ENCODE data around the gene FRMPD2.

DNA sequence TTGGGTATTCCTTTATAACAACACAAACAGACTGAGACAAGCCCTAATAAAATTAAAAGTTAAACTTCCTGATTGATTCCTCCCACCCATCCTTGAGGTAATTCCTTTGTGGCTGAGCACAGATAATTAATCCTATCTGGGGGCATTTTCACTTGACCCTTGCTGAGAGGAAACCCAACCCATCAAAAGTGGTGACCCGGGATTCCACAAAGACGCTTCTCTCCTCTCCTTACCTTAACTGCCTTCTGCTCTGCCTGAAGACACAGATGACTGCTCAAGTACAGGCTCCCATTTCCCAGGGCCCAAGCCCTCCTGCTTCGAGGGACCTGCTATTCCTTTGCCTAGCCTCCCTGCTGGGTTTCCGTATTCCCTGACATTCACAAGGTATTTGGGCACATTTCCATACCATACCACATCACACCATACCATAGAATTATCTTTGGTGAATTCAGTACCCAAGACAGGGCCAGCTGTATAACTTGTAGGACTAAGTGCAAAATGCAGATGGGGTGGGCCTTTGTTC lies 22.1 kb upstream of the FRMPD2 start:
- TF ChIP-seq SMAD3 (CRISPR knock-in tag; IDR thresholded peaks at IDR 0.05; ENCODE audit: borderline replicate concordance) (no peak), SP1 (CRISPR knock-in tag; conservative IDR thresholded peaks at IDR 0.05) (no peak), NR1H2 (CRISPR knock-in tag; IDR thresholded peaks at IDR 0.05) (no peak)
- TF ChIP-seq, protein P1, sequence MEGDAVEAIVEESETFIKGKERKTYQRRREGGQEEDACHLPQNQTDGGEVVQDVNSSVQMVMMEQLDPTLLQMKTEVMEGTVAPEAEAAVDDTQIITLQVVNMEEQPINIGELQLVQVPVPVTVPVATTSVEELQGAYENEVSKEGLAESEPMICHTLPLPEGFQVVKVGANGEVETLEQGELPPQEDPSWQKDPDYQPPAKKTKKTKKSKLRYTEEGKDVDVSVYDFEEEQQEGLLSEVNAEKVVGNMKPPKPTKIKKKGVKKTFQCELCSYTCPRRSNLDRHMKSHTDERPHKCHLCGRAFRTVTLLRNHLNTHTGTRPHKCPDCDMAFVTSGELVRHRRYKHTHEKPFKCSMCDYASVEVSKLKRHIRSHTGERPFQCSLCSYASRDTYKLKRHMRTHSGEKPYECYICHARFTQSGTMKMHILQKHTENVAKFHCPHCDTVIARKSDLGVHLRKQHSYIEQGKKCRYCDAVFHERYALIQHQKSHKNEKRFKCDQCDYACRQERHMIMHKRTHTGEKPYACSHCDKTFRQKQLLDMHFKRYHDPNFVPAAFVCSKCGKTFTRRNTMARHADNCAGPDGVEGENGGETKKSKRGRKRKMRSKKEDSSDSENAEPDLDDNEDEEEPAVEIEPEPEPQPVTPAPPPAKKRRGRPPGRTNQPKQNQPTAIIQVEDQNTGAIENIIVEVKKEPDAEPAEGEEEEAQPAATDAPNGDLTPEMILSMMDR (IDR thresholded peaks at IDR 0.05) = no peak
- TF ChIP-seq, protein P2, sequence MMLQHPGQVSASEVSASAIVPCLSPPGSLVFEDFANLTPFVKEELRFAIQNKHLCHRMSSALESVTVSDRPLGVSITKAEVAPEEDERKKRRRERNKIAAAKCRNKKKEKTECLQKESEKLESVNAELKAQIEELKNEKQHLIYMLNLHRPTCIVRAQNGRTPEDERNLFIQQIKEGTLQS (CRISPR knock-in tag; conservative IDR thresholded peaks at IDR 0.05) = no peak
- TF ChIP-seq, protein P3, sequence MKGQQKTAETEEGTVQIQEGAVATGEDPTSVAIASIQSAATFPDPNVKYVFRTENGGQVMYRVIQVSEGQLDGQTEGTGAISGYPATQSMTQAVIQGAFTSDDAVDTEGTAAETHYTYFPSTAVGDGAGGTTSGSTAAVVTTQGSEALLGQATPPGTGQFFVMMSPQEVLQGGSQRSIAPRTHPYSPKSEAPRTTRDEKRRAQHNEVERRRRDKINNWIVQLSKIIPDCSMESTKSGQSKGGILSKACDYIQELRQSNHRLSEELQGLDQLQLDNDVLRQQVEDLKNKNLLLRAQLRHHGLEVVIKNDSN (CRISPR knock-in tag; IDR thresholded peaks at IDR 0.05) = no peak
- TF ChIP-seq, protein P4, sequence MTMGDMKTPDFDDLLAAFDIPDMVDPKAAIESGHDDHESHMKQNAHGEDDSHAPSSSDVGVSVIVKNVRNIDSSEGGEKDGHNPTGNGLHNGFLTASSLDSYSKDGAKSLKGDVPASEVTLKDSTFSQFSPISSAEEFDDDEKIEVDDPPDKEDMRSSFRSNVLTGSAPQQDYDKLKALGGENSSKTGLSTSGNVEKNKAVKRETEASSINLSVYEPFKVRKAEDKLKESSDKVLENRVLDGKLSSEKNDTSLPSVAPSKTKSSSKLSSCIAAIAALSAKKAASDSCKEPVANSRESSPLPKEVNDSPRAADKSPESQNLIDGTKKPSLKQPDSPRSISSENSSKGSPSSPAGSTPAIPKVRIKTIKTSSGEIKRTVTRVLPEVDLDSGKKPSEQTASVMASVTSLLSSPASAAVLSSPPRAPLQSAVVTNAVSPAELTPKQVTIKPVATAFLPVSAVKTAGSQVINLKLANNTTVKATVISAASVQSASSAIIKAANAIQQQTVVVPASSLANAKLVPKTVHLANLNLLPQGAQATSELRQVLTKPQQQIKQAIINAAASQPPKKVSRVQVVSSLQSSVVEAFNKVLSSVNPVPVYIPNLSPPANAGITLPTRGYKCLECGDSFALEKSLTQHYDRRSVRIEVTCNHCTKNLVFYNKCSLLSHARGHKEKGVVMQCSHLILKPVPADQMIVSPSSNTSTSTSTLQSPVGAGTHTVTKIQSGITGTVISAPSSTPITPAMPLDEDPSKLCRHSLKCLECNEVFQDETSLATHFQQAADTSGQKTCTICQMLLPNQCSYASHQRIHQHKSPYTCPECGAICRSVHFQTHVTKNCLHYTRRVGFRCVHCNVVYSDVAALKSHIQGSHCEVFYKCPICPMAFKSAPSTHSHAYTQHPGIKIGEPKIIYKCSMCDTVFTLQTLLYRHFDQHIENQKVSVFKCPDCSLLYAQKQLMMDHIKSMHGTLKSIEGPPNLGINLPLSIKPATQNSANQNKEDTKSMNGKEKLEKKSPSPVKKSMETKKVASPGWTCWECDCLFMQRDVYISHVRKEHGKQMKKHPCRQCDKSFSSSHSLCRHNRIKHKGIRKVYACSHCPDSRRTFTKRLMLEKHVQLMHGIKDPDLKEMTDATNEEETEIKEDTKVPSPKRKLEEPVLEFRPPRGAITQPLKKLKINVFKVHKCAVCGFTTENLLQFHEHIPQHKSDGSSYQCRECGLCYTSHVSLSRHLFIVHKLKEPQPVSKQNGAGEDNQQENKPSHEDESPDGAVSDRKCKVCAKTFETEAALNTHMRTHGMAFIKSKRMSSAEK (CRISPR knock-in tag; IDR thresholded peaks at IDR 0.05; ENCODE audit: borderline replicate concordance) = no peak
- TF ChIP-seq, protein P5, sequence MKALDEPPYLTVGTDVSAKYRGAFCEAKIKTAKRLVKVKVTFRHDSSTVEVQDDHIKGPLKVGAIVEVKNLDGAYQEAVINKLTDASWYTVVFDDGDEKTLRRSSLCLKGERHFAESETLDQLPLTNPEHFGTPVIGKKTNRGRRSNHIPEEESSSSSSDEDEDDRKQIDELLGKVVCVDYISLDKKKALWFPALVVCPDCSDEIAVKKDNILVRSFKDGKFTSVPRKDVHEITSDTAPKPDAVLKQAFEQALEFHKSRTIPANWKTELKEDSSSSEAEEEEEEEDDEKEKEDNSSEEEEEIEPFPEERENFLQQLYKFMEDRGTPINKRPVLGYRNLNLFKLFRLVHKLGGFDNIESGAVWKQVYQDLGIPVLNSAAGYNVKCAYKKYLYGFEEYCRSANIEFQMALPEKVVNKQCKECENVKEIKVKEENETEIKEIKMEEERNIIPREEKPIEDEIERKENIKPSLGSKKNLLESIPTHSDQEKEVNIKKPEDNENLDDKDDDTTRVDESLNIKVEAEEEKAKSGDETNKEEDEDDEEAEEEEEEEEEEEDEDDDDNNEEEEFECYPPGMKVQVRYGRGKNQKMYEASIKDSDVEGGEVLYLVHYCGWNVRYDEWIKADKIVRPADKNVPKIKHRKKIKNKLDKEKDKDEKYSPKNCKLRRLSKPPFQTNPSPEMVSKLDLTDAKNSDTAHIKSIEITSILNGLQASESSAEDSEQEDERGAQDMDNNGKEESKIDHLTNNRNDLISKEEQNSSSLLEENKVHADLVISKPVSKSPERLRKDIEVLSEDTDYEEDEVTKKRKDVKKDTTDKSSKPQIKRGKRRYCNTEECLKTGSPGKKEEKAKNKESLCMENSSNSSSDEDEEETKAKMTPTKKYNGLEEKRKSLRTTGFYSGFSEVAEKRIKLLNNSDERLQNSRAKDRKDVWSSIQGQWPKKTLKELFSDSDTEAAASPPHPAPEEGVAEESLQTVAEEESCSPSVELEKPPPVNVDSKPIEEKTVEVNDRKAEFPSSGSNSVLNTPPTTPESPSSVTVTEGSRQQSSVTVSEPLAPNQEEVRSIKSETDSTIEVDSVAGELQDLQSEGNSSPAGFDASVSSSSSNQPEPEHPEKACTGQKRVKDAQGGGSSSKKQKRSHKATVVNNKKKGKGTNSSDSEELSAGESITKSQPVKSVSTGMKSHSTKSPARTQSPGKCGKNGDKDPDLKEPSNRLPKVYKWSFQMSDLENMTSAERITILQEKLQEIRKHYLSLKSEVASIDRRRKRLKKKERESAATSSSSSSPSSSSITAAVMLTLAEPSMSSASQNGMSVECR (CRISPR knock-in tag; IDR thresholded peaks at IDR 0.05; ENCODE audit: borderline replicate concordance) = no peak
- TF ChIP-seq, protein P6, sequence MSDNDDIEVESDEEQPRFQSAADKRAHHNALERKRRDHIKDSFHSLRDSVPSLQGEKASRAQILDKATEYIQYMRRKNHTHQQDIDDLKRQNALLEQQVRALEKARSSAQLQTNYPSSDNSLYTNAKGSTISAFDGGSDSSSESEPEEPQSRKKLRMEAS (CRISPR knock-in tag; IDR thresholded peaks at IDR 0.05) = no peak

Data from WTC11 (cell line).